Measurements from ENCODE around the gene SMAGP. TPM values are rescaled to one million over a fixed set of nuclear protein-coding genes. Genes with fewer than 3 reads are reported as not detected.
"Not testable (repeated sequence)": the region's sequence is repeated elsewhere in the genome, so short reads cannot be mapped to it uniquely, and the experiment has no call there.

Gene SMAGP
- total RNA-seq = 1 to 10 TPM; 2.0 to 6.9 (median 3.5) TPM
- polyA plus RNA-seq = 1 to 10 TPM; 3.6 to 7.3 TPM
- long read RNA-seq, donor 1, transcript SMAGP-203 (4 exons, 2,350 nt) = major isoform, 5 of 7 reads
- long read RNA-seq, donor 1, partial matches to known transcripts = 1 of 7 reads
- long read RNA-seq, donor 1, other reads (novel, unspliced or antisense) = 0 of 7 reads
- long read RNA-seq, donor 2, partial matches to known transcripts = 1 of 4 reads
- long read RNA-seq, donor 2, other reads (novel, unspliced or antisense) = 1 of 4 reads
- long read RNA-seq, donor 3, partial matches to known transcripts = 4 of 12 reads
- long read RNA-seq, donor 3, other reads (novel, unspliced or antisense) = 1 of 12 reads

GRCh38 chr12:51270067-51270950 is at the start of gene SMAGP:
SMAGP (minus strand) TSS chr12:51270415; CDS start chr12:51269278, 1,137 bp downstream.
- peaks cover 0 to 28% (median 18%) of the 10 kb centered on the region in 9 donors for H3K4me1 ChIP-seq
- H3K27ac ChIP-seq = peak within 1 kb of the TSS; percentile 44 to 92 (median 83)
- DNase-seq = peak; percentile 64
- 1% methylated on average over 61 to 83 of the region's 83 CpGs for WGBS, 2 donors
- H3K36me3 ChIP-seq = no peaks in the 10 kb centered on the region
- TF ChIP-seq CTCF (IDR thresholded peaks at IDR 0.05) = peak in 2 of 9 donors; percentile 7 to 31
- peak; percentile 76 to 90 (median 86) for ATAC-seq
- H3K27me3 ChIP-seq = peaks cover 0 to 22% (median 3%) of the 10 kb centered on the region in 7 donors
- intact Hi-C loops (cut with DNase I) = loop anchor here in 2 of 10 donors (1.0 to 10.0 kb wide), 3 partner anchors 24 to 71 kb away; no protein-coding TSS in a partner anchor
- no peaks in the 10 kb centered on the region for H3K9me3 ChIP-seq
- H3K4me3 ChIP-seq = peak within 1 kb of the TSS; percentile 45 to 87 (median 80)

- no peaks in the 10 kb centered on the region for H3K9me3 ChIP-seq
- DNase-seq (no peak), ATAC-seq (peak in 2 of 8 donors; percentile 44 to 64)
- H3K27me3 ChIP-seq = no peaks in the 10 kb centered on the region
- intact Hi-C loops (cut with DNase I) = no loop called here
- 69 to 70% methylated on average over 3 of the region's 3 CpGs for WGBS, 2 donors
- no peak for TF ChIP-seq CTCF (IDR thresholded peaks at IDR 0.05)
- peak overlapping the region in 1 of 10 donors; percentile 99 for H3K27ac ChIP-seq
- H3K36me3 ChIP-seq = peaks cover 0 to 10% (median 0%) of the 10 kb centered on the region in 9 donors
- peak overlapping the region in 1 of 10 donors; percentile 12 for H3K4me3 ChIP-seq
- peaks cover 0 to 52% (median 0%) of the 10 kb centered on the region in 9 donors for H3K4me1 ChIP-seq
These were observed 48.8 kb upstream of the SMAGP start for GRCh38 chr12:51318846-51319599.

GRCh38 chr12:51318057-51318806 is 48.0 kb upstream of the SMAGP start:
- H3K27ac ChIP-seq = peak overlapping the region in 1 of 10 donors; percentile 99
- WGBS, 2 donors = 89 to 92% methylated on average over 8 of the region's 8 CpGs

GRCh38 chr12:51311389-51311788 is 41.2 kb upstream of the SMAGP start:
- DNase-seq = no peak
- intact Hi-C loops (cut with DNase I) = no loop called here
- no peak overlapping the region for H3K27ac ChIP-seq
- no peaks in the 10 kb centered on the region for H3K4me1 ChIP-seq
- WGBS, 2 donors = 90 to 98% methylated on average over 1 of the region's 1 CpG
- peaks cover 0 to 2% (median 0%) of the 10 kb centered on the region in 7 donors for H3K27me3 ChIP-seq
- H3K4me3 ChIP-seq = no peak overlapping the region
- no peaks in the 10 kb centered on the region for H3K9me3 ChIP-seq
- H3K36me3 ChIP-seq = peaks cover 0 to 72% (median 0%) of the 10 kb centered on the region in 9 donors
- no peak for TF ChIP-seq CTCF (IDR thresholded peaks at IDR 0.05)
- no peak for ATAC-seq

More at GRCh38 chr12:51318057-51318806, 48.0 kb upstream of the SMAGP start:
- intact Hi-C loops (cut with DNase I); H3K27me3 ChIP-seq; H3K9me3 ChIP-seq; ATAC-seq; DNase-seq: not testable (repeated sequence)
- Histone ChIP-seq H3K4me1 (peaks cover 0 to 52% (median 0%) of the 10 kb centered on the region in 9 donors), H3K4me3 (peak overlapping the region in 1 of 10 donors; percentile 12), H3K36me3 (peaks cover 0 to 18% (median 0%) of the 10 kb centered on the region in 9 donors)

All from heart right ventricle (tissue), 16 donors.